PC-3 (cell line): ENCODE data around the gene LDB1. TPM values are rescaled to one million over a fixed set of nuclear protein-coding genes. Genes with fewer than 3 reads are reported as not detected.

Source experiments
- ATAC-seq: fragments of 200-7000 bp; cut with Tn5 transposase; 2 replicates; pipeline ENCODE4 v1.9.1; 2020; ENCODE audit warnings: mild to moderate bottlenecking, moderate library complexity
- BruUV-seq: library from RNA; stranded (reverse); fragments of 400-500 nt; replicated peaks from 2 replicates; lab custom pipeline; 2021; lab: Mats Ljungman, UMichigan
- CTCF ChIA-PET: fragments of 300-600 bp; sonication (Branson Sonifier 250); formaldehyde crosslinking; loops from one replicate; lab custom pipeline; 2022; ENCODE audit warnings: antibody characterized with exemption; lab: Charles Lee
- POLR2A ChIA-PET: fragments of 300-600 bp; sonication (Branson Sonifier 250); formaldehyde crosslinking; loops from one replicate; lab custom pipeline; 2022; ENCODE audit warnings: antibody characterized with exemption; ENCODE audit not compliant: unreplicated experiment; lab: Charles Lee
- DNase-seq: peaks from one replicate; pipeline ENCODE4 v3.0.0-alpha.2; 2015
- H2AFZ ChIP-seq: fragments of 300-600 bp; sonication (generic); 2 replicates; pipeline ENCODE4 v1.6.0; 2016; ENCODE audit warnings: antibody characterized with exemption, low read length
- H3F3A ChIP-seq: fragments of 300-600 bp; sonication (generic); one replicate; pipeline ENCODE4 v1.6.0; 2017; ENCODE audit warnings: antibody characterized with exemption, low read length, control low read depth, mild to moderate bottlenecking; ENCODE audit not compliant: unreplicated experiment
- H3K27ac ChIP-seq: fragments of 300-600 bp; sonication (generic); 2 replicates; pipeline ENCODE4 v1.5.1; 2016; ENCODE audit warnings: mild to moderate bottlenecking, low read length
- H3K27me3 ChIP-seq: fragments of 300-600 bp; sonication (generic); 2 replicates; pipeline ENCODE4 v1.6.1; 2016; ENCODE audit warnings: low read length, mixed read lengths
- H3K36me3 ChIP-seq: fragments of 300-600 bp; sonication (generic); 2 replicates; pipeline ENCODE4 v1.6.1; 2016; ENCODE audit warnings: low read depth, mixed run types, low read length, mixed read lengths
- H3K4me1 ChIP-seq: fragments of 300-600 bp; sonication (generic); 2 replicates; pipeline ENCODE4 v1.5.1; 2016; ENCODE audit warnings: low read length; ENCODE audit not compliant: insufficient read depth
- H3K4me2 ChIP-seq: fragments of 300-600 bp; sonication (generic); 2 replicates; pipeline ENCODE4 v1.6.0; 2016; ENCODE audit warnings: low read length
- H3K4me3 ChIP-seq: fragments of 300-600 bp; sonication (generic); 2 replicates; pipeline ENCODE4 v1.5.1; 2016; ENCODE audit warnings: mild to moderate bottlenecking, low read length, mixed read lengths
- H3K79me2 ChIP-seq: fragments of 300-600 bp; sonication (generic); 2 replicates; pipeline ENCODE4 v1.6.1; 2017; ENCODE audit warnings: low read length, mixed read lengths
- H3K9ac ChIP-seq: fragments of 300-600 bp; sonication (generic); 2 replicates; pipeline ENCODE4 v1.6.0; 2016; ENCODE audit warnings: mild to moderate bottlenecking, low read length
- H3K9me2 ChIP-seq: fragments of 300-600 bp; sonication (generic); replicated peaks from 2 replicates; pipeline ENCODE4 v1.6.1; 2016; ENCODE audit warnings: mixed run types, low read length, mixed read lengths
- H3K9me3 ChIP-seq: fragments of 300-600 bp; sonication (generic); 2 replicates; pipeline ENCODE4 v1.6.1; 2016; ENCODE audit warnings: low read length, mixed read lengths
- H4K20me1 ChIP-seq: fragments of 300-600 bp; sonication (generic); 2 replicates; pipeline ENCODE4 v1.6.1; 2016; ENCODE audit warnings: low read length, mixed read lengths
- CTCF ChIP-seq: fragments of 300-600 bp; sonication (generic); conservative IDR thresholded peaks from 2 replicates; pipeline ENCODE4 v1.5.1; 2017; ENCODE audit warnings: antibody characterized with exemption, low read depth, mild to moderate bottlenecking, low read length
- EZH2 ChIP-seq: fragments of 300-600 bp; sonication (generic); IDR thresholded peaks from one replicate; pipeline ENCODE4 v1.6.1; 2017; ENCODE audit warnings: antibody characterized with exemption, mild to moderate bottlenecking, low read length; ENCODE audit not compliant: unreplicated experiment
- EZH2phosphoT487 ChIP-seq: fragments of 300-600 bp; sonication (generic); IDR thresholded peaks from 2 replicates; pipeline ENCODE4 v1.6.1; 2018; ENCODE audit warnings: mild to moderate bottlenecking, antibody characterized with exemption, low read length, borderline replicate concordance
- intact Hi-C: fragments of 100-400 bp; cut with micrococcal nuclease; formaldehyde crosslinking; loops from 2 replicates; pipeline ENCODE4 v1.9.0; 2023
- total RNA-seq: library from RNA; depleted of rRNA; stranded (reverse); fragments of >200 nt; gene quantifications from 2 replicates; pipeline ENCODE4 v1.2.3, GENCODE V29; 2014

LDB1 gene
- total RNA-seq, 1 experiment from 2014 or later = 34.2 TPM

DNA sequence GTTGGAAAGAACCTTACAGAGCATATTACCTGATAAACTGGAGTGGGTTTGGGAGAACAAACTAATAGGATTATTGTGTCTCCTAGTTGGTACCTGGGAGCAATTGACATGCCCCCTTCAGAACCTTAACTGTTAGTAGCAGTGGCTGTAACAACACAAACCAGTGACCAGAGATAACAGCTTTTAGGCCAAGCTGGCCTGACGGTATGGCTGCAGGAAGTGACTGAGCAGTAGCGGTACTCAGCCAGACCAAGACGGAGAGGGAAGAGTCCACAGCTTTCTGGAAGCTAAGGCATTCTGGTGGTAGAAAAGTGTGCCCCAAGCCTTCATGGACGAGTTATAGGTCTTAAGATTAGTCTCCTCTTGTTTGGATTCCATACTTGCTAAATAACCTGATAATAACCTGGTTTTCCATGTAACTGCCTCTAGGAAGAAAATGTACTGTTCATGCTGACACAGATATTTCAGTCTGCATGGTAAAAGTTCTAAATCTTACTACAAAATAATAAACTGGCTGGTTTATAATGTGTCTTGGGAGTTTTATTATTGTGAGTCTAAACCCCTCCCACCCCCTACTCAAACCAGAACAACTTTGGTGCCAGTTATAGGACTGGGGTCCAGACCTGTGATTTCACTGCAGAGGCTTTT lies 43.3 kb upstream of the LDB1 start:
- TF ChIP-seq EZH2 = no peak
- TF ChIP-seq EZH2phosphoT487 = no peak
- TF ChIP-seq CTCF = no peak
- POLR2A ChIA-PET = no interaction called here
- ATAC-seq = no peak
- Histone ChIP-seq H3K79me2 (no peaks in the 10 kb centered on the region), H3F3A (peaks cover 4% of the 10 kb centered on the region), H3K27me3 (no peaks in the 10 kb centered on the region), H3K9me2 (no peaks in the 10 kb centered on the region), H4K20me1 (0 out of 2 replicates have a peak, but pooled peaks cover 7% of the 10 kb centered on the region), H3K4me2 (no peak overlapping the region), H3K4me3 (no peak overlapping the region), H3K27ac (no peak overlapping the region), H3K9ac (no peak overlapping the region), H3K36me3 (peaks cover 54% of the 10 kb centered on the region), H3K9me3 (no peaks in the 10 kb centered on the region), H3K4me1 (no peaks in the 10 kb centered on the region), H2AFZ (no peak overlapping the region)
- no TSS peak for BruUV-seq
- CTCF ChIA-PET = no interaction called here
- DNase-seq = no peak
- intact Hi-C loops = no loop called here

DNA sequence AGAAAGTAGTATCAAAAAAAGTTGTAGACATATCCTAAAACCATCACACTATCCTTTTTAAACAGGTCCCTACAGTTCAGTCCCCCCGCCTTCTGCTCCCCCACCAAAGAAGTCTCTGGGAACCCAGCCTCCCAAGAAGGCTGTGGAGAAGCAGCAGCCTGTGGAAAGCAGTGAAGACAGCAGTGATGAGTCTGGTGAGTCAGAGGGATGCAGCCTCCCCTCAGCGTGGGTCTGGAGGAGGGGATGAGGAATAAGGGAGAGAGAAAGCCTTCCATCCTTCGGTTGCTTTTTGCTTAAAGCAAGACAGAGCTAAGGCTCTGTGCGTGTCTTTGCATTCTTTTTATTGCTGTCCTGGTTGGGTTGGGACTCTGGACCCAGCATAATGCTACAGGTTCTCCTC lies 39.7 kb upstream of the LDB1 start:
- peaks cover 3% of the 10 kb centered on the region; the same call in 1 of the 2 replicates for H3K4me1 ChIP-seq

More for the DNA sequence above, 39.7 kb upstream of the LDB1 start:
- no TSS peak for BruUV-seq
- intact Hi-C loops = no loop called here
- Histone ChIP-seq H3K79me2 (peaks cover 32% of the 10 kb centered on the region), H3F3A (peaks cover 4% of the 10 kb centered on the region), H3K9ac (no peak overlapping the region), H3K27ac (no peak overlapping the region), H3K36me3 (peaks cover 84% of the 10 kb centered on the region), H3K9me3 (no peaks in the 10 kb centered on the region), H3K4me2 (no peak overlapping the region), H4K20me1 (peaks cover 34% of the 10 kb centered on the region), H3K27me3 (no peaks in the 10 kb centered on the region), H2AFZ (no peak overlapping the region), H3K4me3 (no peak overlapping the region), H3K9me2 (no peaks in the 10 kb centered on the region)
- TF ChIP-seq CTCF = no peak
- no peak for TF ChIP-seq EZH2
- no peak for TF ChIP-seq EZH2phosphoT487
- CTCF ChIA-PET = interaction anchor here (0.7 kb wide), 1 partner anchor 192 kb away, joined by 3 read pairs; no protein-coding TSS in a partner anchor
- ATAC-seq = no peak
- no peak for DNase-seq
- POLR2A ChIA-PET = interaction anchor here (0.5 kb wide), 1 partner anchor 17 kb away, joined by 3 read pairs; no protein-coding TSS in a partner anchor
